K562 (cell line): ENCODE data around the gene TALDO1. TPM values are rescaled to one million over a fixed set of nuclear protein-coding genes. Genes with fewer than 3 reads are reported as not detected.

Experiments
- BDP1 ChIP-seq: IDR thresholded peaks from 3 replicates; pipeline ENCODE4 v1.6.1; 2011; ENCODE audit not compliant: insufficient read length, insufficient read depth
- CBX3 ChIP-seq, 2 experiments: IDR thresholded peaks; 1 replicate in 1 of 2; 2 replicates in 1 of 2; pipeline ENCODE4 v1.6.1; 2012; ENCODE audit warnings: inconsistent platforms in 2 of 2, low read length in 2 of 2, borderline replicate concordance in 1 of 2, control low read depth in 1 of 2
- CXXC5 ChIP-seq: fragments of 250-450 bp; sonication (Bioruptor Pico); IDR thresholded peaks from 2 replicates; pipeline ENCODE4 v1.8.0; 2022; ENCODE audit warnings: inconsistent platforms, mild to moderate bottlenecking, moderate library complexity
- FIP1L1 ChIP-seq: fragments of 200-400 bp; formaldehyde crosslinking; IDR thresholded peaks from 2 replicates; pipeline ENCODE4 v1.6.1; 2018; ENCODE audit warnings: mild to moderate bottlenecking, low read depth, low read length; ENCODE audit not compliant: poor library complexity, severe bottlenecking
- FOXK1 ChIP-seq: sonication (generic); formaldehyde crosslinking; IDR thresholded peaks from 2 replicates; pipeline ENCODE4 v1.8.0; 2022; ENCODE audit warnings: missing genetic modification reagents, mild to moderate bottlenecking, borderline replicate concordance
- GABPB1 ChIP-seq: sonication (generic); formaldehyde crosslinking; IDR thresholded peaks from 2 replicates; pipeline ENCODE4 v1.8.0; 2022; ENCODE audit warnings: mild to moderate bottlenecking, missing genetic modification reagents
- NFYB ChIP-seq: IDR thresholded peaks from 2 replicates; pipeline ENCODE4 v1.6.1; 2011; ENCODE audit warnings: mild to moderate bottlenecking, moderate library complexity; ENCODE audit not compliant: insufficient read length; ENCODE audit errors: extremely low read depth
- POLR2G ChIP-seq: fragments of 200-400 bp; formaldehyde crosslinking; IDR thresholded peaks from 2 replicates; pipeline ENCODE4 v1.6.1; 2017; ENCODE audit warnings: low read depth, mild to moderate bottlenecking, antibody characterized with exemption, low read length, moderate library complexity
- RB1 ChIP-seq: fragments of 450-650 bp; IDR thresholded peaks from 2 replicates; pipeline ENCODE4 v1.6.1; 2017; ENCODE audit warnings: low read depth, mild to moderate bottlenecking
- SIX5 ChIP-seq, 2 experiments: IDR thresholded peaks; 2 replicates each; pipeline ENCODE4 v1.6.1; 2011; ENCODE audit warnings: low read length in 2 of 2, borderline replicate concordance in 1 of 2, low read depth in 1 of 2, mild to moderate bottlenecking in 1 of 2, moderate library complexity in 1 of 2; ENCODE audit not compliant: insufficient read depth in 1 of 2
- ZFX ChIP-seq: sonication (generic); formaldehyde crosslinking; IDR thresholded peaks from 2 replicates; pipeline ENCODE4 v1.8.0; 2022; ENCODE audit warnings: mild to moderate bottlenecking, missing genetic modification reagents, moderate library complexity
- ZNF12 ChIP-seq: sonication (generic); formaldehyde crosslinking; IDR thresholded peaks from 2 replicates; pipeline ENCODE4 v1.4.0; 2020; ENCODE audit warnings: mild to moderate bottlenecking, missing genetic modification reagents
- ZNF217 ChIP-seq: sonication (generic); formaldehyde crosslinking; IDR thresholded peaks from 2 replicates; pipeline ENCODE4 v1.8.0; 2022; ENCODE audit warnings: mild to moderate bottlenecking, missing genetic modification reagents
- ZNF445 ChIP-seq: fragments of 250-450 bp; sonication (Bioruptor Pico); IDR thresholded peaks from 2 replicates; pipeline ENCODE4 v1.4.0; 2020; ENCODE audit warnings: low read depth, mild to moderate bottlenecking, moderate library complexity
- polyA plus RNA-seq, 8 experiments: library from polyadenylated mRNA; depleted of rRNA in 4 of 8; stranded (reverse) in 5 of 8; unstranded in 3 of 8; fragments of >200 nt; fragmentation: Nextera tagmentation in 2 of 8; fragmentation: Illumina TruSeq in 1 of 8; extraction: Ambion mirVana in 2 of 8; extraction: Trizol in 1 of 8; gene quantifications; 2 replicates each; pipeline versions ENCODE4 v1.2.1 to v1.2.3, GENCODE V29; 2011 to 2014; ENCODE audit warnings: inconsistent platforms in 1 of 8, missing spikeins in 1 of 8
- total RNA-seq, 7 experiments: library from RNA; depleted of rRNA in 6 of 7; stranded (reverse); fragments of >200 nt in 6 of 7; fragmentation: Illumina TruSeq in 2 of 7; extraction: Trizol in 2 of 7; gene quantifications; 2 replicates each; pipeline versions ENCODE4 v1.2.1 to v1.2.3, GENCODE V29; 2011 to 2021; ENCODE audit warnings: low replicate concordance in 1 of 7
- TF ChIP-seq, protein P1 (sequence below): sonication (generic); formaldehyde crosslinking; IDR thresholded peaks from 2 replicates; pipeline ENCODE4 v1.8.0; 2022; ENCODE audit warnings: missing genetic modification reagents, mild to moderate bottlenecking, moderate library complexity, borderline replicate concordance
- TF ChIP-seq, protein P2 (sequence below): fragments of 250-450 bp; sonication (Bioruptor Pico); IDR thresholded peaks from 2 replicates; pipeline ENCODE4 v1.4.0; 2020; ENCODE audit warnings: mild to moderate bottlenecking
- TF ChIP-seq, protein P3 (sequence below): sonication (generic); formaldehyde crosslinking; IDR thresholded peaks from 2 replicates; pipeline ENCODE4 v1.9.0; 2022; ENCODE audit warnings: mild to moderate bottlenecking, missing genetic modification reagents
- TF ChIP-seq, protein P4 (sequence below): conservative IDR thresholded peaks from 2 replicates; pipeline ENCODE4 v1.6.1; 2011; ENCODE audit warnings: low read depth, mild to moderate bottlenecking, low read length; ENCODE audit not compliant: control insufficient read depth
- TF ChIP-seq, protein P5 (sequence below): sonication (generic); formaldehyde crosslinking; IDR thresholded peaks from 2 replicates; pipeline ENCODE4 v1.8.1; 2023; ENCODE audit warnings: mild to moderate bottlenecking, missing genetic modification reagents

TALDO1 gene
- total and polyA plus RNA-seq, 9 of the 15 experiments (the other 6 are each of a cell fraction or from before 2014, with no cell fraction given) = 260 to 541 (median 441) TPM

DNA sequence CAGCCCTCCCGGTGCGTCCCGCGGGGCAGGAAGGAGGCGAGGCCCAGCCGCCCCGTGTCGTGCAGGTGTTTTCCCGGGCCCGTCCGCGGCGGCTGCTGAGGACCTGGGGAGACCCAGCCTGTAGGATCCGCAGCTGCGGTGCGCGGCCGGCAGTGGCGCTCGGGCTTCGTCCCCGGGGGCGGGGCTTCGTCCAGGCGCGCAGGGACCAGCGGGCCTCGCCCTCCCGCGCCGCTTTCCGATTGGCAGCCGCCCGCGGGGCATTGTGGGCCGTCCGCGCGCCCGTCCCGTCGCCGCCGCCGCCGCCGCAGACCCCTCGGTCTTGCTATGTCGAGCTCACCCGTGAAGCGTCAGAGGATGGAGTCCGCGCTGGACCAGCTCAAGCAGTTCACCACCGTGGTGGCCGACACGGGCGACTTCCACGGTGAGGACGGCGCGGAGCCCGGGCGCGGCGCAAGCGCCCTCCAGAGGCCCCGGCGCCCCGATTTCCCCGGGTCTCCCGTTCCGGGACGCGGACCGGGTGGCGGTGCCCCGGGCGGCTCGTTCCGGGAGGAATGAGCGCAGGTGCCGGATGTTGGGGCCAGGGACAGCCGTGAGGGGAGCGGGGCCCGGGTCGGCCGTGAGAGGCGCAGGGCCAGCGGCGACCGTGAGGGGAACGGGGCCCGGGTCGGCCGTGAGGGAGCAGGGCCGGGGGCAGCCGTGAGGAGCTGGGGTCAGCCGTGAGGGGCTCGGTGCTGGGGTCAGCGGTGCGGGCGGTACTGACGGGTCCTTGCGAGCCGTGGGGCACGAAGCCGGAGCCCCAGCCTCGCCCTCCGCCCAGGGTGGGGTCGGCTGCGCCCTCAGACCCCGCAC is at the start of gene TALDO1 (continued):
- TF ChIP-seq, protein P1, sequence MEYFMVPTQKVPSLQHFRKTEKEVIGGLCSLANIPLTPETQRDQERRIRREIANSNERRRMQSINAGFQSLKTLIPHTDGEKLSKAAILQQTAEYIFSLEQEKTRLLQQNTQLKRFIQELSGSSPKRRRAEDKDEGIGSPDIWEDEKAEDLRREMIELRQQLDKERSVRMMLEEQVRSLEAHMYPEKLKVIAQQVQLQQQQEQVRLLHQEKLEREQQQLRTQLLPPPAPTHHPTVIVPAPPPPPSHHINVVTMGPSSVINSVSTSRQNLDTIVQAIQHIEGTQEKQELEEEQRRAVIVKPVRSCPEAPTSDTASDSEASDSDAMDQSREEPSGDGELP (CRISPR knock-in tag) = peak; percentile 68; the same call in 1 of the 2 replicates
- TF ChIP-seq CXXC5 = peak; percentile 80
- TF ChIP-seq NFYB = peak; percentile 69
- TF ChIP-seq CBX3 (IDR thresholded peaks at IDR 0.05; ENCODE audit: borderline replicate concordance in 1 of 2, low read length in 2 of 2) = no peak
- TF ChIP-seq SIX5 (IDR thresholded peaks at IDR 0.05; ENCODE audit: borderline replicate concordance in 1 of 2, insufficient read depth in 1 of 2, low read depth in 1 of 2, low read length in 2 of 2) = no peak
- TF ChIP-seq, protein P2, sequence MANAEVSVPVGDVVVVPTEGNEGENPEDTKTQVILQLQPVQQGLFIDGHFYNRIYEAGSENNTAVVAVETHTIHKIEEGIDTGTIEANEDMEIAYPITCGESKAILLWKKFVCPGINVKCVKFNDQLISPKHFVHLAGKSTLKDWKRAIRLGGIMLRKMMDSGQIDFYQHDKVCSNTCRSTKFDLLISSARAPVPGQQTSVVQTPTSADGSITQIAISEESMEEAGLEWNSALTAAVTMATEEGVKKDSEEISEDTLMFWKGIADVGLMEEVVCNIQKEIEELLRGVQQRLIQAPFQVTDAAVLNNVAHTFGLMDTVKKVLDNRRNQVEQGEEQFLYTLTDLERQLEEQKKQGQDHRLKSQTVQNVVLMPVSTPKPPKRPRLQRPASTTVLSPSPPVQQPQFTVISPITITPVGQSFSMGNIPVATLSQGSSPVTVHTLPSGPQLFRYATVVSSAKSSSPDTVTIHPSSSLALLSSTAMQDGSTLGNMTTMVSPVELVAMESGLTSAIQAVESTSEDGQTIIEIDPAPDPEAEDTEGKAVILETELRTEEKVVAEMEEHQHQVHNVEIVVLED (CRISPR knock-in tag) = peak; percentile 41
- TF ChIP-seq, protein P3, sequence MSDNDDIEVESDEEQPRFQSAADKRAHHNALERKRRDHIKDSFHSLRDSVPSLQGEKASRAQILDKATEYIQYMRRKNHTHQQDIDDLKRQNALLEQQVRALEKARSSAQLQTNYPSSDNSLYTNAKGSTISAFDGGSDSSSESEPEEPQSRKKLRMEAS (CRISPR knock-in tag) = peak; percentile 61; the same call in 1 of the 2 replicates
- no peak for TF ChIP-seq ZNF445 (CRISPR knock-in tag)
- TF ChIP-seq POLR2G = peak; percentile 95
- TF ChIP-seq, protein P4, sequence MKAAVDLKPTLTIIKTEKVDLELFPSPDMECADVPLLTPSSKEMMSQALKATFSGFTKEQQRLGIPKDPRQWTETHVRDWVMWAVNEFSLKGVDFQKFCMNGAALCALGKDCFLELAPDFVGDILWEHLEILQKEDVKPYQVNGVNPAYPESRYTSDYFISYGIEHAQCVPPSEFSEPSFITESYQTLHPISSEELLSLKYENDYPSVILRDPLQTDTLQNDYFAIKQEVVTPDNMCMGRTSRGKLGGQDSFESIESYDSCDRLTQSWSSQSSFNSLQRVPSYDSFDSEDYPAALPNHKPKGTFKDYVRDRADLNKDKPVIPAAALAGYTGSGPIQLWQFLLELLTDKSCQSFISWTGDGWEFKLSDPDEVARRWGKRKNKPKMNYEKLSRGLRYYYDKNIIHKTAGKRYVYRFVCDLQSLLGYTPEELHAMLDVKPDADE = peak; percentile 41; the same call in 1 of the 2 replicates
- TF ChIP-seq FIP1L1 = peak; percentile 91
- no peak for TF ChIP-seq BDP1
- peak; percentile 92 for TF ChIP-seq RB1
- TF ChIP-seq ZNF12 (CRISPR knock-in tag) = peak; percentile 49; the same call in 1 of the 2 replicates
- no peak for TF ChIP-seq FOXK1 (CRISPR knock-in tag)
- TF ChIP-seq GABPB1 (CRISPR knock-in tag) = no peak
- peak; percentile 84 for TF ChIP-seq ZFX (CRISPR knock-in tag)
- no peak for TF ChIP-seq ZNF217 (CRISPR knock-in tag)
- TF ChIP-seq, protein P5, sequence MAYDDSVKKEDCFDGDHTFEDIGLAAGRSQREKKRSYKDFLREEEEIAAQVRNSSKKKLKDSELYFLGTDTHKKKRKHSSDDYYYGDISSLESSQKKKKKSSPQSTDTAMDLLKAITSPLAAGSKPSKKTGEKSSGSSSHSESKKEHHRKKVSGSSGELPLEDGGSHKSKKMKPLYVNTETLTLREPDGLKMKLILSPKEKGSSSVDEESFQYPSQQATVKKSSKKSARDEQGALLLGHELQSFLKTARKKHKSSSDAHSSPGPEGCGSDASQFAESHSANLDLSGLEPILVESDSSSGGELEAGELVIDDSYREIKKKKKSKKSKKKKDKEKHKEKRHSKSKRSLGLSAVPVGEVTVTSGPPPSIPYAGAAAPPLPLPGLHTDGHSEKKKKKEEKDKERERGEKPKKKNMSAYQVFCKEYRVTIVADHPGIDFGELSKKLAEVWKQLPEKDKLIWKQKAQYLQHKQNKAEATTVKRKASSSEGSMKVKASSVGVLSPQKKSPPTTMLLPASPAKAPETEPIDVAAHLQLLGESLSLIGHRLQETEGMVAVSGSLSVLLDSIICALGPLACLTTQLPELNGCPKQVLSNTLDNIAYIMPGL = peak; percentile 64; the same call in 1 of the 2 replicates
